CD4-positive, alpha-beta memory T cell (primary cell): ENCODE data around the gene MID1. TPM values are rescaled to one million over a fixed set of nuclear protein-coding genes. Genes with fewer than 3 reads are reported as not detected.
"Not testable (repeated sequence)": the region's sequence is repeated elsewhere in the genome, so short reads cannot be mapped to it uniquely, and the experiment has no call there.

ENCODE experiments used
- CTCF ChIA-PET: fragments of 350-600 bp; sonication (Branson Sonifier 250); formaldehyde crosslinking; loops from one replicate; lab custom pipeline; 2021; ENCODE audit warnings: inconsistent platforms; ENCODE audit not compliant: partially characterized antibody; lab: Charles Lee
- POLR2A ChIA-PET: fragments of 350-600 bp; sonication (Branson Sonifier 250); formaldehyde crosslinking; loops from one replicate; lab custom pipeline; 2021; ENCODE audit not compliant: partially characterized antibody; lab: Charles Lee
- DNase-seq, 5 donors: peaks; one replicate each; pipeline versions ENCODE4 v3.0.0 to v3.0.0-alpha.2; 2020 to 2022; ENCODE audit warnings: mixed read lengths in 1 of 5
- H3K27ac ChIP-seq: one replicate; pipeline ENCODE4 v1.7.0; 2013; ENCODE audit warnings: low read depth, low read length
- H3K27me3 ChIP-seq: 2 replicates; pipeline ENCODE4 v1.7.0; 2013; ENCODE audit warnings: mild to moderate bottlenecking, low read length, moderate library complexity; ENCODE audit not compliant: insufficient read depth
- H3K36me3 ChIP-seq: 2 replicates; pipeline ENCODE4 v1.7.0; 2013; ENCODE audit warnings: mild to moderate bottlenecking, low read length, moderate library complexity; ENCODE audit not compliant: insufficient read depth
- H3K4me1 ChIP-seq: 2 replicates; pipeline ENCODE4 v1.7.0; 2013; ENCODE audit warnings: mild to moderate bottlenecking, low read length, moderate library complexity; ENCODE audit not compliant: insufficient read depth
- H3K4me3 ChIP-seq, 2 donors: one replicate each; pipeline ENCODE4 v1.7.0; 2013; ENCODE audit warnings: low read length in 2 of 2, mild to moderate bottlenecking in 1 of 2
- H3K9me3 ChIP-seq, 2 donors: one replicate each; pipeline ENCODE4 v1.7.0; 2013; ENCODE audit warnings: low read length in 2 of 2, control low read depth in 1 of 2; ENCODE audit not compliant: control insufficient read depth in 1 of 2
- H3K27ac Mint-ChIP-seq, 7 donors: one replicate each; pipeline ENCODE4 v1.8.0; 2020 to 2021; ENCODE audit warnings: mixed read lengths in 7 of 7, mild to moderate bottlenecking in 6 of 7, inconsistent platforms in 3 of 7, moderate library complexity in 3 of 7
- H3K27me3 Mint-ChIP-seq, 2 donors: one replicate each; pipeline ENCODE4 v1.8.0; 2020 to 2021; ENCODE audit warnings: mixed read lengths in 2 of 2
- H3K36me3 Mint-ChIP-seq, 2 donors: one replicate each; pipeline ENCODE4 v1.8.0; 2020 to 2021; ENCODE audit warnings: mixed read lengths in 2 of 2, inconsistent platforms in 1 of 2, mild to moderate bottlenecking in 1 of 2
- H3K4me1 Mint-ChIP-seq, 4 donors: one replicate each; pipeline ENCODE4 v1.8.0; 2020 to 2021; ENCODE audit warnings: mixed read lengths in 4 of 4, mild to moderate bottlenecking in 1 of 4
- H3K4me3 Mint-ChIP-seq, 8 donors: one replicate each; pipeline ENCODE4 v1.8.0; 2020 to 2021; ENCODE audit warnings: mixed read lengths in 8 of 8, mild to moderate bottlenecking in 7 of 8, moderate library complexity in 6 of 8, inconsistent platforms in 3 of 8
- H3K9me3 Mint-ChIP-seq, 8 donors: one replicate each; pipeline ENCODE4 v1.8.0; 2020 to 2021; ENCODE audit warnings: mixed read lengths in 8 of 8, mild to moderate bottlenecking in 5 of 8, inconsistent platforms in 3 of 8, moderate library complexity in 1 of 8
- intact Hi-C: fragments of 100-400 bp; cut with micrococcal nuclease; formaldehyde crosslinking; loops from one replicate; pipeline ENCODE4 v1.15.1; 2023
- polyA plus RNA-seq, 2 donors: library from polyadenylated mRNA; unstranded; fragments of 300-500 nt; fragmentation: Illumina TruSeq; gene quantifications; one replicate each; pipeline ENCODE4 v1.2.3, GENCODE V29; 2021
- total RNA-seq, 2 experiments: library from RNA; stranded (reverse); gene quantifications; one replicate each; pipeline ENCODE4 v1.2.3, GENCODE V29; 2021

MID1 gene
- total and polyA plus RNA-seq, 4 experiments from 2014 or later = not detected

DNA sequence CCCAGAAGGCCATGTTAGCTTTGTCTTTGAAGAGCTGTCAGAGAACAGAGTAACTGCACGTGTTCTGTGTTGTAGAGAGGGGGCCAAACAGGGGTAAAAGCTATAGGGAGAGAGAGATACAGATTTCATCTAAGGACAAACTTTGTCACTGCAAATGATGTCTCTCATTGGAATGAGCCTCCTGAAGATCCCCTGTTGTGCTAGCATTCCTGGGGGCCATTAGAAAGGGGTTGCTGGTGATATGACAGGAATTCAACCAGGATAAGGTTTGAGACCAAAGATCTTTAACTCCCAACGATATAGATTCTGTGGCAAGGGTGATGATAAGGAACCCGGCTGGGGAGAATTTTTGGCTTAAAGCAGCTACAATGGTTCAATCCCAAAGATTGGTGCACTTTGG is 16.8 kb downstream of the MID1 start:
- H3K9me3 ChIP-seq = no peaks in the 10 kb centered on the region
- peaks cover 0 to 2% (median 0%) of the 10 kb centered on the region in 8 donors for H3K9me3 Mint-ChIP-seq
- no peak for DNase-seq
- H3K27me3 ChIP-seq = no peaks in the 10 kb centered on the region
- no peaks in the 10 kb centered on the region for H3K36me3 ChIP-seq
- no peaks in the 10 kb centered on the region for H3K36me3 Mint-ChIP-seq
- no peak overlapping the region for H3K27ac ChIP-seq
- H3K4me3 Mint-ChIP-seq = no peak overlapping the region
- POLR2A ChIA-PET = no interaction called here
- CTCF ChIA-PET = no interaction called here
- H3K27ac Mint-ChIP-seq = no peak overlapping the region
- intact Hi-C loops = no loop called here
- H3K4me1 Mint-ChIP-seq = no peaks in the 10 kb centered on the region
- H3K27me3 Mint-ChIP-seq = peaks cover 0 to 2% of the 10 kb centered on the region in 2 donors
- no peaks in the 10 kb centered on the region for H3K4me1 ChIP-seq
- no peak overlapping the region for H3K4me3 ChIP-seq

- Histone ChIP-seq H3K4me3 (no peak overlapping the region), H3K4me1 (no peaks in the 10 kb centered on the region), H3K27me3 (no peaks in the 10 kb centered on the region), H3K36me3 (no peaks in the 10 kb centered on the region), H3K9me3 (no peaks in the 10 kb centered on the region), H3K27ac (no peak overlapping the region)
- CTCF ChIA-PET = no interaction called here
- no peak for DNase-seq
- Mint-ChIP-seq H3K27ac (no peak overlapping the region), H3K4me3 (no peak overlapping the region), H3K27me3 (no peaks in the 10 kb centered on the region), H3K36me3 (no peaks in the 10 kb centered on the region), H3K9me3 (peaks cover 0 to 2% (median 0%) of the 10 kb centered on the region in 8 donors), H3K4me1 (no peaks in the 10 kb centered on the region)
- intact Hi-C loops = no loop called here
- POLR2A ChIA-PET = no interaction called here
Measured at GRCh38 chrX:10602646-10603045, 17.7 kb downstream of the MID1 start.

DNA sequence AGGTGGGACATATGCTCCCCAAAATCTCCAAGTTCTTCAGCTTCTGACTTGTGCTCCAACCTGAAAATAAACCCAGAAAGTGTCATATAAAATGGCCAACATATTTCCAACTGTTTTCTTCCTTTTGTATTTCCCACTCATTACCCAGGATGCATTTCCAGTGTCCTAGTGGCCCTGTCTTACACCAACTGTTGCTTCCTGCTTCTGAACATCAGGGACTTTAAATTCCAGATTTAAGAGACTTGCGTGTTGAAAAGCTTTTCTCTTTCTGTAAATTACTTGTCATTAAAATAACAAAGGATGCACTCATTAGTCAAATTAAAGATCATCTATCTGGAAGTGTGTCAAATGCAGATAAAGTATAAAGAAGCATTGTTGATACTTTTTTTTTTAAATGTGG is 19.9 kb downstream of the MID1 start:
- no peak for DNase-seq
- Mint-ChIP-seq H3K9me3 (peaks cover 0 to 2% (median 0%) of the 10 kb centered on the region in 8 donors), H3K27ac (no peak overlapping the region), H3K4me1 (no peaks in the 10 kb centered on the region), H3K36me3 (no peaks in the 10 kb centered on the region), H3K27me3 (no peaks in the 10 kb centered on the region), H3K4me3 (no peak overlapping the region)
- H3K4me3 ChIP-seq = no peak overlapping the region
- ChIA-PET POLR2A (no interaction called here), CTCF (no interaction called here)
- H3K4me1 ChIP-seq = no peaks in the 10 kb centered on the region
- intact Hi-C loops = no loop called here
- no peak overlapping the region for H3K27ac ChIP-seq
- no peaks in the 10 kb centered on the region for H3K27me3 ChIP-seq
- no peaks in the 10 kb centered on the region for H3K9me3 ChIP-seq
- no peaks in the 10 kb centered on the region for H3K36me3 ChIP-seq

DNA sequence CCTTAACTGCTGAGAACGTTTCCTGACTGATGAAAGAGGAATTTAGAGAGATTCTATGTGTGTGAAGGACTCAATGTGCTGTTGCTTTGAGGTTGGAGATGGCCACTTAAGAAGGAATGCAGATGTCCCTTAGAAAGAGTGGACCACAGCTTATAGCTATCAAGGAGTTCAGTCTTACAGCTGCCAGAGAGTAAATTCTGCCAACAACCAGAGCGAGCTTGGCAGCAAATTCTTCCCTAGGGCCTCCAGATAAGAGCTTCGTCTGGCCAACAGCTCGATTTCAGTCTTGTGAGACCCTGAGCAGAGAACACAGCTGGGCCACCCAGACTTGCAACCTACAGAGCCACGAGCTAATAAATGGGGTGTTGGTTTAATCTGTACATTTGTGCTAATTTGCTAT is 21.8 kb downstream of the MID1 start:
- peaks cover 0 to 6% (median 0%) of the 10 kb centered on the region in 8 donors for H3K9me3 Mint-ChIP-seq
- ChIA-PET CTCF (no interaction called here), POLR2A (no interaction called here)
- no peak for DNase-seq
- Histone ChIP-seq H3K4me1 (no peaks in the 10 kb centered on the region), H3K4me3 (no peak overlapping the region), H3K27me3 (no peaks in the 10 kb centered on the region), H3K27ac (no peak overlapping the region), H3K9me3 (no peaks in the 10 kb centered on the region), H3K36me3 (no peaks in the 10 kb centered on the region)
- intact Hi-C loops = no loop called here
- no peak overlapping the region for H3K27ac Mint-ChIP-seq
- no peaks in the 10 kb centered on the region for H3K4me1 Mint-ChIP-seq
- H3K27me3 Mint-ChIP-seq = no peaks in the 10 kb centered on the region
- H3K4me3 Mint-ChIP-seq = no peak overlapping the region
- H3K36me3 Mint-ChIP-seq = no peaks in the 10 kb centered on the region

GRCh38 chrX:10597871-10598270 is 22.5 kb downstream of the MID1 start:
- Histone ChIP-seq H3K9me3 (no peaks in the 10 kb centered on the region), H3K27ac (no peak overlapping the region), H3K27me3 (no peaks in the 10 kb centered on the region), H3K4me1 (no peaks in the 10 kb centered on the region), H3K4me3 (no peak overlapping the region), H3K36me3 (no peaks in the 10 kb centered on the region)
- Mint-ChIP-seq H3K4me1 (no peaks in the 10 kb centered on the region), H3K9me3 (peaks cover 0 to 4% (median 0%) of the 10 kb centered on the region in 8 donors), H3K27me3 (no peaks in the 10 kb centered on the region), H3K27ac (no peak overlapping the region), H3K36me3 (no peaks in the 10 kb centered on the region), H3K4me3 (no peak overlapping the region)
- no peak for DNase-seq
- CTCF ChIA-PET = no interaction called here
- intact Hi-C loops = no loop called here
- POLR2A ChIA-PET = no interaction called here

DNA sequence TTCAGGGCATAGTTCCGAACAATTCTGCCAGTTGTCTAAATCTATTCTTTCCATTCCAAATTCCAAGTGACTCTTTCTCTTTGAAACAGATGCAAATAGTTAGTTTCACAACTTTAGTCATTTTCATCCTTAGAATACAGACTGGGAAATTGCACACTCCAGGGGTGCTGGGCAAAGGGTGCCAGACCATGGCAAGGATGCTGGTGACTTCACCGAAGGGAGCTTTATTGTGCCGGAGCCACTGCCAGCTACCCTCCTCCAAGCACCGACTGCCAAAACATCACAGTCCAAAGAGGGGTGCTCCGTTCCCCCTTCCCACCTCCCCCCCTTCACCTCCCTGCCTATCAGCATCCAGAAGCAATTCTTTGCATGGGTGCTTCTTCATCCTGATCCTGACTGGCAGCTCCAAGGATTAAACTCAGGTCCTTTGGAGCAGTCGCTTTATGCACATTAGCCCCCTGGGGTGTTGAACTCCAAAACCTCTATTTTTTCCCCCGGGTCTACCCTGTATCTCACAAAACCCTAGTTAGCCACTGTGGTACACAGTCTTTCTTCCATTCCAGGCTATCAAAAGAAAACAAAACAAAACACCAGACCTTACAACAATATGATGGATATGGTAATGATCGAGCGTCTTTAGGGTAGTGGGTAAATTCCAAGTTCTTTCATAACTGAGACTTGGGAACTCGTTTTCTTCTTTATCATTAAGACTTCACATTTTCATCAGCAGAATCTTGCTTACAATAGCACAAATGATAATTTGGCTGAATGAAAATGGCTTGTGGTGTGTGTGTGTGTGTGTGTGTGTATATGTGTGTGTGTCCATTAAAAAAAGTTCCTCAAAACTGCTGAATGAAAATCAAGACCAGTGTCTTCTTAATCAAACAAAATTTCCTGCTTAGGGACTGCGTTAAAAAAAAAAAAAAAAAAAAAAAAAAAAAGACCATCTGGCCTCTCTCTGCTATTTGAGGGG is 28.7 kb downstream of the MID1 start:
- no peak for DNase-seq
- peaks cover 0 to 7% (median under 1%) of the 10 kb centered on the region in 8 donors for H3K9me3 Mint-ChIP-seq
- Histone ChIP-seq H3K27me3 (no peaks in the 10 kb centered on the region), H3K36me3 (no peaks in the 10 kb centered on the region), H3K9me3 (no peaks in the 10 kb centered on the region), H3K4me3 (no peak overlapping the region), H3K4me1 (no peaks in the 10 kb centered on the region), H3K27ac (no peak overlapping the region)
- H3K27me3 Mint-ChIP-seq = no peaks in the 10 kb centered on the region
- CTCF ChIA-PET = no interaction called here
- no peaks in the 10 kb centered on the region for H3K4me1 Mint-ChIP-seq
- no peaks in the 10 kb centered on the region for H3K36me3 Mint-ChIP-seq
- no peak overlapping the region for H3K27ac Mint-ChIP-seq
- intact Hi-C loops = no loop called here
- POLR2A ChIA-PET = no interaction called here
- H3K4me3 Mint-ChIP-seq = no peak overlapping the region

GRCh38 chrX:10589787-10590186 is 30.6 kb downstream of the MID1 start:
- POLR2A ChIA-PET, H3K27ac ChIP-seq, CTCF ChIA-PET, H3K27ac Mint-ChIP-seq, H3K9me3 ChIP-seq, H3K4me1 ChIP-seq, H3K4me3 ChIP-seq, H3K4me3 Mint-ChIP-seq, H3K36me3 ChIP-seq, H3K4me1 Mint-ChIP-seq, intact Hi-C loops, H3K27me3 Mint-ChIP-seq, H3K27me3 ChIP-seq, H3K36me3 Mint-ChIP-seq, DNase-seq: not testable (repeated sequence)
- peaks cover 0 to 19% (median 9%) of the 10 kb centered on the region in 8 donors for H3K9me3 Mint-ChIP-seq
